ENCODE data around the gene CLK2.

The CLK2 gene

GRCh38 chr1:155273343-155274245, at the start of gene CLK2:
Gene CLK2 (minus strand): TSS chr1:155273504. CDS start chr1:155270977, 2,527 bp downstream.
- DNase-seq = peak; percentile 98

GRCh38 chr1:155322571-155322952, 49.3 kb upstream of the CLK2 start:
- peak; percentile 29 for DNase-seq

GRCh38 chr1:155321639-155322503, 48.6 kb upstream of the CLK2 start:
- no peak for DNase-seq

GRCh38 chr1:155320661-155321617, 47.6 kb upstream of the CLK2 start, which contains the start of gene RUSC1:
Gene RUSC1 (plus strand): TSS chr1:155320894. CDS start chr1:155321774, 880 bp downstream.
- DNase-seq = peak; percentile 79

- DNase-seq = no peak
Measured at GRCh38 chr1:155320252-155320651, 46.9 kb upstream of the CLK2 start.

GRCh38 chr1:155319536-155319935, 46.2 kb upstream of the CLK2 start:
- DNase-seq = no peak

GRCh38 chr1:155318082-155318481, 44.8 kb upstream of the CLK2 start:
- DNase-seq = no peak

GRCh38 chr1:155316922-155317321, 43.6 kb upstream of the CLK2 start:
- no peak for DNase-seq

- no peak for DNase-seq
Measured at GRCh38 chr1:155313261-155313660, 40.0 kb upstream of the CLK2 start.

GRCh38 chr1:155309423-155310021, 36.2 kb upstream of the CLK2 start:
- no peak for DNase-seq

GRCh38 chr1:155308493-155309422, 35.5 kb upstream of the CLK2 start, which contains the start of gene FDPS:
Gene FDPS (plus strand): TSS chr1:155308866. CDS start chr1:155309790, 924 bp downstream.
- DNase-seq = peak; percentile 94

GRCh38 chr1:155307247-155307740, 34.0 kb upstream of the CLK2 start:
- no peak for DNase-seq

- no peak for DNase-seq
Measured at GRCh38 chr1:155305881-155306391, 32.6 kb upstream of the CLK2 start.

GRCh38 chr1:155304558-155305063, 31.3 kb upstream of the CLK2 start:
- DNase-seq = no peak

GRCh38 chr1:155301342-155301841, 28.1 kb upstream of the CLK2 start, which contains the start of gene PKLR:
Gene PKLR (minus strand): TSS chr1:155301438. CDS start chr1:155301395, 43 bp downstream.
- no peak for DNase-seq

- no peak for DNase-seq
Measured at GRCh38 chr1:155300553-155301329, 27.4 kb upstream of the CLK2 start.

GRCh38 chr1:155300024-155300423, 26.7 kb upstream of the CLK2 start:
- DNase-seq = no peak

- DNase-seq = no peak
Measured at GRCh38 chr1:155297384-155297783, 24.1 kb upstream of the CLK2 start.

- no peak for DNase-seq
Measured at GRCh38 chr1:155296661-155297060, 23.4 kb upstream of the CLK2 start.
